Esophagus muscularis mucosa (tissue), 4 donors: ENCODE measurements around the gene TMEFF2.

Experiments used
- EP300 ChIP-seq: sonication (generic); formaldehyde crosslinking; IDR thresholded peaks from one replicate; pipeline ENCODE4 v1.6.1; 2017; ENCODE audit warnings: antibody characterized with exemption
- POLR2A ChIP-seq: fragments of 450-650 bp; IDR thresholded peaks from one replicate; pipeline ENCODE4 v1.6.1; 2017; ENCODE audit warnings: antibody characterized with exemption, moderate library complexity, mild to moderate bottlenecking, low read depth
- TF ChIP-seq, protein P1 (sequence below), 3 experiments: fragments of 200-600 bp in 2 of 3; fragments of 450-650 bp in 1 of 3; sonication (generic) in 2 of 3; IDR thresholded peaks; one replicate each; pipeline ENCODE4 v1.5.1; 2017 to 2019; ENCODE audit warnings: antibody characterized with exemption in 3 of 3, mild to moderate bottlenecking in 2 of 3, moderate library complexity in 1 of 3

DNA sequence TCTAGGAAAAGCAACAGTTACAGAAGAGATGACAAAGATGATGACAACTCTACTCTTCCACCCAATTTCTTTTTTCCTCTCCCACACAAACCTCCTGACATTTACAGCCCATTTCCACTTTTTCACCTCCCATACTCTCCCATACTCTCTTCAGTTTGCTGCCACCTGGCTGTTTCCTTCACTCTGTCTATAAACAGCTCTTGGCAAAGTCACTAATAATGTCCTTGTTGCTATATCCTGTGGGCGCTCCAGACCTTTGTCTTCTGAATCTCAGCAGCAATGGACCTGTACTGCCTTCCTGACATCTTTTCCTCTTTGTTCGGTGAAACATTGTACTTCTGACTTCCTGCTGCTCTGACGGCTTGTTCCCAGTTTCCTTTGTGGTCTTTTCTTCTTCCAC, 287.2 kb downstream of the TMEFF2 start:
- TF ChIP-seq, protein P1, sequence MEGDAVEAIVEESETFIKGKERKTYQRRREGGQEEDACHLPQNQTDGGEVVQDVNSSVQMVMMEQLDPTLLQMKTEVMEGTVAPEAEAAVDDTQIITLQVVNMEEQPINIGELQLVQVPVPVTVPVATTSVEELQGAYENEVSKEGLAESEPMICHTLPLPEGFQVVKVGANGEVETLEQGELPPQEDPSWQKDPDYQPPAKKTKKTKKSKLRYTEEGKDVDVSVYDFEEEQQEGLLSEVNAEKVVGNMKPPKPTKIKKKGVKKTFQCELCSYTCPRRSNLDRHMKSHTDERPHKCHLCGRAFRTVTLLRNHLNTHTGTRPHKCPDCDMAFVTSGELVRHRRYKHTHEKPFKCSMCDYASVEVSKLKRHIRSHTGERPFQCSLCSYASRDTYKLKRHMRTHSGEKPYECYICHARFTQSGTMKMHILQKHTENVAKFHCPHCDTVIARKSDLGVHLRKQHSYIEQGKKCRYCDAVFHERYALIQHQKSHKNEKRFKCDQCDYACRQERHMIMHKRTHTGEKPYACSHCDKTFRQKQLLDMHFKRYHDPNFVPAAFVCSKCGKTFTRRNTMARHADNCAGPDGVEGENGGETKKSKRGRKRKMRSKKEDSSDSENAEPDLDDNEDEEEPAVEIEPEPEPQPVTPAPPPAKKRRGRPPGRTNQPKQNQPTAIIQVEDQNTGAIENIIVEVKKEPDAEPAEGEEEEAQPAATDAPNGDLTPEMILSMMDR (IDR thresholded peaks at IDR 0.05): peak in 1 of 3 experiments; percentile 11
- no peak for TF ChIP-seq POLR2A
- no peak for TF ChIP-seq EP300
